Raji (cell line): Measurements from ENCODE around the gene STRBP.

ENCODE experiments used
- POLR2A ChIP-seq: IDR thresholded peaks from 2 replicates; pipeline ENCODE4 v1.6.1; 2011; ENCODE audit warnings: low read depth, low read length, control low read depth; ENCODE audit not compliant: insufficient read depth

STRBP gene

DNA sequence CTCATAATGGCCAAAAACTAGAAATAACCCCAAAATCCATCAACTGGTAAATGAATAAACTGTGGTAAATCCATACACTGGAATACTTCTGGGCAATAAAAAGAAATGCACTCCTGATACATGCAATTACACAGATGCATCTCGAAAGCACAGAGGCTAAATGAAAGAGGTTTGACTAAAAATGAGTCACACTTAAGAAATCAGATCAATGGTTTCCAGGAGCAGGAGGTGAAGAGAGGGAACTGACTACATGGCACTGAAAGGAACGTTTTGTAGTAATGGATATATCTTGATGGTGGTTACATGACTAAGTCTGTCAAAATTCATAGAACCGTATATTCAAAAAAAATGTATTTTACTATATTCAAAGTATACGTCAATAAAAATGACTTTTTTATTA, 42.4 kb downstream of the STRBP start:
- TF ChIP-seq POLR2A, result no peak

DNA sequence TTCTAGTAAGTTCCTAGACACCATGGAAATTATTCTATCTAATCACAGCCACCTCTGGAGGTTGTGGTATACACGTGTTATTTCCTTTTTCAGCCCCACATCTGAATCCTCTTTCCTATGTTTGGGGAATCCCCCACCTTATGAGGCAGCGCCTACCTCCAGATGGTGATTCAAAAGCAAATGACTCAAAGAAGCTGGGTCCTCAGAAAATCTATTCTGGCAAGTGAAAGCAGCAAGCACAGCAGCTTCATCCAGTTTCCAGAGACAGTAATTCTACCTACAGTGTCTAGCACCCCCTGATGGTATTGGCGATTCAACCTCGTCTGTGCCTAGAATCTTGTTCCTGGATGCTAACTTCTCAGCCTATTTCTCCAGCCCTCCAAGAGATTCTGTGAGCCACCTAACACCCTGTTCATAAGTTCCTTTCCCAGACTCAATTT, 43.0 kb downstream of the STRBP start:
- TF ChIP-seq POLR2A, result no peak

DNA sequence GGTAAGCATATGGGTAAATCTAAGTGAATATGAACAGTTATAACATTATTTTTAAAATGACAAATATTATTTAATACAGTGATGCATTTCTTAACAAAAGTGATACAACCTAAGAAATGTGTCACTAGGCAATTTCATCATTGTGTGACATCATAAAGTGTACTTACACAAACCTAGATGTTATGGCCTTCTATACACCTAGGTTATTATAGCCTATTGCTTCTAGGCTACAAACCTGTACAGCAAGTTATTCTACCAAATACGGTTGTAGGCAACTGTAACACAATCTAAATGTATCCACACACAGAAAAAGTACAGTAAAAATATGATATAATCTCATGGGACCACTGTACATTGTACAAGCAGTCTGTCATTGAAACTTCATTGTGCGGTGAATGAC, 48.3 kb downstream of the STRBP start:
- no peak for TF ChIP-seq POLR2A

DNA sequence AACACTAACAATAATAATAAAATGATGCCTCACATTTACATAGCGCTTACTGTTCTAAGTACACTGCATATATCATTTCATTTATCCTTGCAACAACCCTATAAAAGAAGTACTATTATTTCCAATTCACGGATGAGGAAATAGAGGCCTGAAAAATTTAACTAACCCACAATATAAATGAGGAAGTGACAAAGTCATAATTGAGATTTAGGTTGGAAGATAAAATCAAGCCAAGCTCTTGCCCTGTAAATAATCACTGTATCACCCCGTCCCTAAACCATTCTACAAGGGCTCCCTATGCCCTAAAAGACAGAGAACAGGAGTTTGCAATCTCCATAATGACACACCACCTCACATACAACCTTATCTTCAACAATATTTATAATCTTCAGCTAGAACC, 49.6 kb downstream of the STRBP start:
- TF ChIP-seq POLR2A, result no peak

DNA sequence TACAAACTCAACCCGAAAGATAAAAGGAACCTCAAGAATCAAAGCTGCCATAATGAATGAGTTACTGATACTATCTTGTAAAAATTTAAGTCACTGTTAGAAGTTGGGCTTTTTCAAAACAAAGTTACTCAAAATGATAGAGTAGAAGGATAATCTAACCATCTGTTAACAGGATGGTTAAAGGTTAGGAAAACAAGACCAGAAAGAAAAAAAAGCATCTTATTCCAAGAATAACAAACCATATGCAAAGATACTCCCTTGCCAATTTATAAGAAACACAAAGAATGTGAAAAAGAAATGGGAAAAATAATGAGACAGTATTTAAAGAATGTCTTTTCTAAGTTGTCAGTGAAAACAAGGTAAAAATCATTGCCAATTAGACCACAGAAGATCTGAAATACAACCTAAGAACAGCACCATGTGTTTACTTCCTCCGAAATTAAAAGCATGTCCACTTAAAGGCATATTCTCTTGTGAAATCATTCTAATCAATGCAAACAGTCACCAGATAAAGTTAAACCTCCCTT, 51.2 kb downstream of the STRBP start:
- no peak for TF ChIP-seq POLR2A

DNA sequence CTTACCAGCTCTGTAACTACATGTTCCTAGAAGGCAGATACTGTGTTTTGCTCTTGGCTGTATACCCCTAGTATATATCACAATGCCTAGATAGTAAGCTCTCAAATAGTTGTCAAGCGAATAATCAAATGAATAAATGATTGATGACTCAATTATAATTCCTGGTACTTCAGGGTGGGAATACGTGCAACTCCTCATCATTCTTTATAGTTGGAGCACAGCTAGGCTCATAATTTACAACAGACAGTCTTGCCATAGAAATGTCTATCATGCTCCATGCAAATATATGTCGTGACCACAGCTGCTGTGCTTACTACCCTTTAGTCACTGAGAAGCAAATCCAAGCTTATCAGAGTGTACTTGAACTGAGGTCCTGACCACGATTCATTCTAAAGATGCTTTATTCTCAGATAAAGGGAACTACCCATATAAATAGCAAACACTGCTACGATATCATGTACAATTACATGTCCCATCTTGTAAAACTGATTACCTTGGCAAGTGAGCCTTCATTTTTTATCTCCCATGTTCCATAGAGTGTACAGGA, 52.1 kb downstream of the STRBP start:
- TF ChIP-seq POLR2A, result no peak

DNA sequence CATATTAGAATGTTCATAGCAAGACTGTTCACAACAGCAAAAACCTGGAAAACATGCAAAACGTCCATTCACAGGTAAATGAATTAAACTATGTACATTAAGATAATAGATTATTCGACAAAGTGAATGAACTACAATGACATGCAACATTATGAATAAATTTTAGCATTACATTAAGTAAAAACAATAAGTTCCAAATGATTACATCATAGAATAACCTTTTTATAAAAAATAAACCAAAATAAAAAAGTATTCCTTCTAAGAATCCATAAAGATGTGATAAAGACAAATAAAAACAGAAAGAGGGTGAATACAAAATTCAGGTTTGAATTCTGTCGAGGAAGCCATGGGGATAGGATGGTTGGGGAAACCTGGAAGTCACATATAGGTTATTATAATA, 57.3 kb downstream of the STRBP start:
- TF ChIP-seq POLR2A, result no peak

DNA sequence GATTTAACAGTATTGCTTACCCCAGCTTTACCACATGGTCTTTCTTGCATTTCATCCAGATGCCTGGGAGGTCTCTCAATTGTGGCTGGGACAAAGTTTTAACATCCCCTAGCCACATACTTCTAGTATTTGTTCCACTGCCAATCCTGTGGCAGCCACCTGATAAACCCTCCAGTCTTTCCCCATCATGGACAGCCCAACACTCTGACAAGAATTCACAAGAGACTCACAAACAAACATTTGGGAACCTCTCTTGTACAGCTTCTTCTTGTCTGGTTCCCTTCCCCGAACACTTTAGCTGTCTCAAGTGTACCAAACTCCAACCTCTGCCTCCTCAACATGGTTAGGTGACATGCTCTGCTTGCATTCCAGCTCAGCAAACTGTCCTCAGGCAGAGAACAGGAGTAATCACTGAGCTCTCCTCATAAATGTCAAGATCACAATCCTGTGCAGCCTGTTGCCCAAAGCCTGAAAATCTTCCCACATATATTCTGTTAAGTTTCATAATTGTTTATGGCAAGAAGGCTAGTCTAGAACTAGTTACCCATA, 59.7 kb downstream of the STRBP start:
- TF ChIP-seq POLR2A, result no peak

DNA sequence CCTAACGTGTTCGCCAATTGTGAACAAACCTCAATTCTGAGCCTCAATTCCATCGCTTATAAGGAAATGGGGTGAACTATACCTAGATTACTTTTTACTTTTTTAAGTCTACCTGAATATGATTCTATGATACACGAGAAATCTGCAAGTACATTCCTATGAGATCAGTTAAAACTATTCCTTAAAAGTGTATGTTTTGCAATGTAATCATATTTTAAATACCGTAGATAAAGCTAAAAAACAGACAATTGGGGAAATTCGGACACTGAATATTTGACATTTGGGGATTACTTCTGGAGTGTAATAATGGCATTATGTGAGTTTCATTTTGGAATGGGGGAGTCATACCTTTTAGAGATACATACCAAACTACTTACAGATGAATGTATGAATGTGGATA, 62.3 kb downstream of the STRBP start:
- no peak for TF ChIP-seq POLR2A

DNA sequence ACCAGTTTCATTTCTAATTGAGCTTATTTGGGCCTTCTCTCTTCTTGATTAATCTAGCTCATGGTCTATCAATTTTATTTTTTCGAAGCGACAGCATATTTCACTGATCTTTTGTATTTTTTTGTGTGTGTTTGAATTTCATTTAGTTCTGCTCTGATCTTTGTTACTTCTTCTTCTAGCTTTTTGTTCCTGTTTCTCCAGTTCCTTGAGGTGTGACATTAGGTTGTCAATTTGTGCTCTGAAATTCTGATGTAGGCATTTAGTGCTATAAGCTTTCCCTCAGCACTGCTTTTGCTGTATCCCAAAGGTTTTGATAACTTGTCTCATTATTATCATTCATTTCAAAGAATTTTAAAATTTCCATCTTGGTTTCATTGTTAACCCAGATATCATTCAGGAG, 67.3 kb downstream of the STRBP start:
- TF ChIP-seq POLR2A, result no peak

DNA sequence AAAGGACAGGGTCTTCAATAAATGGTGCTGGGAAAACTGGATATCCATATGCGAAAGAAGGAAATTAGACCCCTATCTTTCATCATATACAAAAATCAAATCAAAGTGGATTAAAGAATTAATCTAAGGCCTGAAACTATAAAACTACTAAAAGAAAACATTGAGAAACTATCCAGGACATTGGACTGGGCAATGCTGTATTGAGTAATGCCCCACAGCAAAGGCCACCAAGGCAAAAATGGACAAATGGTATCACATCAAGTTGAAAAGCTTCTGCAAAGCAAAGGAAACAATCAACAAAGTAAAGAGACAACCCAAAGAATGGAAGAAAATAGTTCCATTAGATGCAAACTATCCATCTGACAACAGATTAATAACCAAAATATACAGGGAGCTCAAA, 72.3 kb downstream of the STRBP start:
- no peak for TF ChIP-seq POLR2A

DNA sequence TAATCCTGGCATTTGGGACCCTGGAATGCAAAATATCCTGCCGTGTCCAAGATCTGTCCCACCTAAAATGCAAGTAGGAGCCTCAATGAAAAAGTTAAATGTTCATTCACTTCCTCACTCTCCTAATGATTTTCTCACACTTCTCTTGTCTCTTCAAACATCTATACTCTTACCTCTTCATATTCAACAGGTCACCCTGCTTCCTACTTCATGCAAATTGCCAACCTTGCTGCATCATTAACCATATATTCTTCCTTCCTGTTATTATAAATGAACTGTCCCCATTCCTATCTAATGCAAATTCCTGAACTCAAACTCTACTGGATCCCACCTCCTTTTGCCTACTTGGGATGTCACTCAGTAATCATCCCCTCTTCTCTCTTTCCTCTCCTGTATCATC, 74.4 kb downstream of the STRBP start:
- no peak for TF ChIP-seq POLR2A

DNA sequence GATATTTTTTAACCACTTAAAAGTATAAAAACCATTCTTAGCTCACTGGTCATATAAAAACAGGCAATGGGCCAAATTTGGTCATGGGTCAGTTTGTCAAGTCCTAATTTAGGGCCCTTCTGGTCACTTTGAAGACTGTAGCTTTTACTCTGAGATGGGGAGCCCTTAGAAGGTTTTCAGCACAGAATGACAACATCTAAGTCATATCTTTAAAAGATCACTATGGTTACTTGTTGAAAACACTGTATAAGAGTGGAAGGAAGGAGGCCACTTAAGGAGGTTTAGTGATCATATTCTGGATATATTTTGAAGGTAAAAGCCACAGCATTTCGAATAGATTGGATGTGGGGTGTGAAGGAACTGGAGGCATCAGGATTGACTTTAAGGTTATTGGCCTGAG, 76.7 kb downstream of the STRBP start:
- TF ChIP-seq POLR2A, result no peak

DNA sequence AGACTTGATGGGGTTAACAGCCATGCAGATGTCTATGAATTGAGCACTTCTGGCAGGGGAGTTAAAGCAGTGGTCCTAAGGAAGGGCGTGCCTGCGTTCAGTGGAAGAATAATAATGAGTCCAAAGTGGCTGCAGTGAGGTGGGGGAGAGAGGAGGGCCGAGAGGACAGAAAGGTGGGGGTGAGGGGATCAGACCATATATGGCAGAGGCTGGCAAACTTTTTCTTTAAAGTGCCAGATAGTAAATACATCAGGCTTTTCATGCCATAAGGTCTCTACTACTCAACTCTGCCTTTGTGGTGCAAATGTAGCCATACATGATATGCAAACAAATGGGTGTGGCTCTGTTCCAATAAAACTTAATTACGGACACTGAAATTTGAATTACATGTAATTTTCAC, 77.1 kb downstream of the STRBP start:
- TF ChIP-seq POLR2A, result no peak

DNA sequence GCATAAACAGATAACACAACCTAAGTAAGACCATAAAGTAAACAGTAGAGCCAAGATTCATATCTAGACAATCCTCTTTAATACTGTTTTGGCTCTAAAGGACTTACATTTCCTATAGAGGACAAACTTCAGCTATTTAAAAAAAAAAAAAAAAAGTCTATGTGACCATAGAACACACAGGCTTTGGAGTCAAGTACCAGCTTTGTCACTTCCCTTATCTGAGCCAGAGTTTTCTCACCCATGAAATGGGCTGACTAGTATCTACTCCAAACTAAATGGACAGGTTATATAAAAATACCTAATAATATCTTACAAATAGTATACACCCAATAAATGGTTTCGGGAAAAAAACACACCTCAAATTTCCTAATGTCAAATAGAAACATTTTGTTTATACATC, 81.3 kb downstream of the STRBP start:
- no peak for TF ChIP-seq POLR2A

DNA sequence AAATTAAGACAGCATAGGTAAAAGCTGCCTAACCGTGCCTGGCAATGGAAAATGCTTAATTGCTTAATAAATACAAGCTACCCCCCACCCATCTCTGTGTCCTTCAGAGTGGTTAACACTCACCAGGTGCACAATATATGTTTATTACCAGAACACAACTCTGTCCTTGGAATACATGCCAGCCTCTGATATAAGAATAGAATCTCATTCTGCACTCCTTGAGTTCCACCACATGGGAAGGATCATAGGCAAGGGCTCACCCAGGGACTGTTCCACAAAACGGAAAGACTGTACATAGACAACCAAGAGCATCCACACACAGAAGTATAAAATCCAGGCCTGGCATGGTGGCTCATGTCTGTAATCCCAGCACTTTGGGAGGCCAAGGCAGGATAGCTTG, 91.4 kb downstream of the STRBP start:
- no peak for TF ChIP-seq POLR2A
